ENCODE measurements around the gene LRMDA. TPM values are rescaled to one million over a fixed set of nuclear protein-coding genes. Genes with fewer than 3 reads are reported as not detected.

LRMDA gene
- total RNA-seq, 2 experiments from 2014 or later = not detected

GRCh38 chr10:75654171-75654771 lies 222.8 kb downstream of the LRMDA start:
- Histone ChIP-seq H3K36me3 (ENCODE audit: insufficient read depth, low read length) (no peaks in the 10 kb centered on the region), H3K4me1 (ENCODE audit: insufficient read depth, low read length) (no peaks in the 10 kb centered on the region), H3K27ac (ENCODE audit: low read depth in 1 of 2, low read length in 2 of 2) (no peak overlapping the region), H3K27me3 (ENCODE audit: control insufficient read depth in 1 of 2, insufficient read depth in 2 of 2, low read length in 2 of 2) (peaks cover 0 to 2% of the 10 kb centered on the region in 2 experiments), H3K9me3 (ENCODE audit: control insufficient read depth in 1 of 2, insufficient read depth in 1 of 2, low read length in 2 of 2) (peaks cover 0 to 4% of the 10 kb centered on the region in 2 experiments), H3K4me3 (ENCODE audit: low read length) (no peak overlapping the region)
- Mint-ChIP-seq H3K36me3 (ENCODE audit: low read depth) (no peaks in the 10 kb centered on the region), H3K27me3 (peaks cover 41% of the 10 kb centered on the region), H3K27ac (no peak overlapping the region), H3K4me3 (no peak overlapping the region), H3K9me3 (no peaks in the 10 kb centered on the region), H3K4me1 (ENCODE audit: low read depth) (no peaks in the 10 kb centered on the region)
- ATAC-seq (ENCODE audit: poor library complexity) (no peak), DNase-seq (no peak)
- ChIA-PET POLR2A (no interaction called here), CTCF (no interaction called here)
- intact Hi-C loops (cut with DNase I, micrococcal nuclease) = no loop called here
- no peak for TF ChIP-seq CTCF (IDR thresholded peaks at IDR 0.05)

- H3K27ac ChIP-seq (ENCODE audit: low read depth in 1 of 2, low read length in 2 of 2) = no peak overlapping the region
- no peaks in the 10 kb centered on the region for H3K36me3 ChIP-seq (ENCODE audit: insufficient read depth, low read length)
- H3K4me3 ChIP-seq (ENCODE audit: low read length) = no peak overlapping the region
- Mint-ChIP-seq H3K4me3 (no peak overlapping the region), H3K4me1 (ENCODE audit: low read depth) (no peaks in the 10 kb centered on the region), H3K36me3 (ENCODE audit: low read depth) (no peaks in the 10 kb centered on the region), H3K27me3 (peaks cover 46% of the 10 kb centered on the region), H3K9me3 (no peaks in the 10 kb centered on the region), H3K27ac (no peak overlapping the region)
- ChIA-PET CTCF (no interaction called here), POLR2A (no interaction called here)
- ATAC-seq (ENCODE audit: poor library complexity) (no peak), DNase-seq (no peak)
- no peaks in the 10 kb centered on the region for H3K4me1 ChIP-seq (ENCODE audit: insufficient read depth, low read length)
- peaks cover 0 to 4% of the 10 kb centered on the region in 2 experiments for H3K9me3 ChIP-seq (ENCODE audit: control insufficient read depth in 1 of 2, insufficient read depth in 1 of 2, low read length in 2 of 2)
- no peak for TF ChIP-seq CTCF (IDR thresholded peaks at IDR 0.05)
- intact Hi-C loops (cut with DNase I, micrococcal nuclease) = no loop called here
- H3K27me3 ChIP-seq (ENCODE audit: control insufficient read depth in 1 of 2, insufficient read depth in 2 of 2, low read length in 2 of 2) = peaks cover 0 to 2% of the 10 kb centered on the region in 2 experiments
Measured at GRCh38 chr10:75654772-75655171, 223.3 kb downstream of the LRMDA start.

- H3K9me3 Mint-ChIP-seq = no peaks in the 10 kb centered on the region
- H3K27me3 Mint-ChIP-seq = peaks cover 45% of the 10 kb centered on the region
- H3K27ac Mint-ChIP-seq = no peak overlapping the region
- intact Hi-C loops (cut with DNase I, micrococcal nuclease) = no loop called here
- no peak for DNase-seq
- no peaks in the 10 kb centered on the region for H3K4me1 Mint-ChIP-seq (ENCODE audit: low read depth)
- no peak for ATAC-seq (ENCODE audit: poor library complexity)
- TF ChIP-seq CTCF (IDR thresholded peaks at IDR 0.05) = no peak
- peaks cover 0 to 2% of the 10 kb centered on the region in 2 experiments for H3K27me3 ChIP-seq (ENCODE audit: control insufficient read depth in 1 of 2, insufficient read depth in 2 of 2, low read length in 2 of 2)
- ChIA-PET POLR2A (no interaction called here), CTCF (no interaction called here)
- no peak overlapping the region for H3K4me3 ChIP-seq (ENCODE audit: low read length)
- H3K4me1 ChIP-seq (ENCODE audit: insufficient read depth, low read length) = no peaks in the 10 kb centered on the region
- H3K36me3 Mint-ChIP-seq (ENCODE audit: low read depth) = no peaks in the 10 kb centered on the region
- no peak overlapping the region for H3K4me3 Mint-ChIP-seq
- H3K9me3 ChIP-seq (ENCODE audit: control insufficient read depth in 1 of 2, insufficient read depth in 1 of 2, low read length in 2 of 2) = peaks cover 0 to 4% of the 10 kb centered on the region in 2 experiments
- H3K27ac ChIP-seq (ENCODE audit: low read depth in 1 of 2, low read length in 2 of 2) = no peak overlapping the region
- no peaks in the 10 kb centered on the region for H3K36me3 ChIP-seq (ENCODE audit: insufficient read depth, low read length)
Measured at GRCh38 chr10:75655791-75656451, 224.5 kb downstream of the LRMDA start.
